SKM-1 treated with dmso at 0.1 percent for 144 hours (cell line): ENCODE data around the gene GIGYF1.

ENCODE experiments used
- DNase-seq: peaks from one replicate; lab custom pipeline; 2025; ENCODE audit not compliant: unreplicated experiment; lab: John Stamatoyannopoulos, UW

GIGYF1 gene

DNA sequence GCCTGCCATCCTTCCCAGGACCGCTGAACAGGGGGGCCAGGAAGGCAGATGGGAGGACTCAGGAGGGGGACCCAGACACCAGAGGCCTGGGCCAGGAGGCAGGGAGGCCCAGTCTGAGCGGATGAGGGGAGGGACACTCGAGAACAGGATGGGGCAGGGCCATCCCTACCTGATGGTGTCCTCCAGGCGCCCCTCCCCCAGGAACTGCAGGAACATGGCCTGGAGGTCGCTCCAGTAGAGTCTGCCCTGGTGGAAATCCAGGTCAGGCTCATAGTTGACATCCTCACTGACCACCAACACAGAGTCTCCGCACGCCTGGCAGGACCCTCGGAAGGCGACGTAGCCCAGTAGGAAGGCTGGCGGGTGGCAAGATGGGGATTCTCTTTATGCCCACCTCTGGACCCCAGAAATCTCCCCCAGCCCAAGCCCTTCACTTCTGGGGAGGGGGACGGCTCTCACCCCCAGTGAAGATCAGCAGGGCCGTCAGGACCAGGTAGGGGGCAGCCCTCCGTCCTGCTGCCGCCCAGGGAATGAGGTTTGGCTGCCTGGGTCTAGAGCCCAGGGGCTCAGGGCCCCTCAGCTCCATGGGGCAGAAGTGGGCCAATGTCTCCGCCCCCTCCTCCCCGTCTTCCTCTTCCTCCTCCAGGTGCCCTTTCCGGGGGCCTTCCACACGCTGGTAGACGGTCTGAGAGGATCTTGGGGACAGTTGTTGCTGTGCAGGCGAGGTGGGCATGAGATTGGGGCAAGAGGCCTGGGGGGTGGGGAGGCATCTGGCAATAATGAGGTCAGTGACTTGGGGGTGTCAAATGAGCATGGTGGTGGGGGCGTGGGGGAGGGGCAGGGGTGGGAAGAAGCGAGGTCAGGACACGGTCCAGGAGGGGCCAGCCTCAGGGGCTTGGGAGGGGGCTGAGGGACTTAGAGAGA, 53.3 kb downstream of the GIGYF1 start:
- no peak for DNase-seq

GRCh38 chr7:100639995-100640516, 54.0 kb downstream of the GIGYF1 start:
- no peak for DNase-seq

DNA sequence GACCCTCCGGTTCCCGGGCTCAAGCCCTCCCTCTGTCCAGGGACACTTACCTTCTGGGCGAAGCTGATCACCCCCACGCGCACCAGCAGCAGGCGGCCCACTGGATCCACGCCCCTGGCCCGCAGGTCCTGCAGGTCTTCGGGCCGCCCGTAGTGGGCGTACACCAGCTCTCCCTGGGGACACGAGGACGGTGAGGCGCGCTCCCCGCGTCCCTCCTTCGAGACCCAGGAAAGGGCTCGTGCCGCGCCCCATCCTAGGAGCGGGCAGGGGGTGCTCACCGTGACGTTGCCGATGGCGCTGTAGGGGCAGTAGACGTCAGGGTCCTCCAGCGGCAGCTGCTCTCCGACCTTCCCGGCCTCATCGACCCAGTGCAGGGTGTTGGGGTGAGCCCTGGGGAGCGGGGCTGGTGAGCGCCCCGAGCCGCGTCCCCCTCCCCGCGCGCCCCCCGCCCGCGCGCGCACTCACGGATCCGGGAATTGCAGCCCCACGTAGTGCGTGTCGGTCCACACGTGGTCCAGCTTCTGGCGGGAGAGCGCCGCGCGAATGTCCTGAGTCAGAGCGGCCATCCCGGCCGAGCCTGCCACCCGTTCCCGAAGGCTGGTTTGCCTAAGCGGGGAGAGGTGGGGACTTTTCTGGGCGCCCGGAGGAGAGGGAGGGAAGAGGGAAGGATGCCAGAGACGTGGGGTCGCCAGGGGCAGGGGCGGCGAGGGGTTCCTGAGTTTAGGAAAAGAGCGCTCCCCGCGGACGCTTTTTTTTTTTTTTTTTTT, 60.9 kb downstream of the GIGYF1 start:
- peak; percentile 40 for DNase-seq

DNA sequence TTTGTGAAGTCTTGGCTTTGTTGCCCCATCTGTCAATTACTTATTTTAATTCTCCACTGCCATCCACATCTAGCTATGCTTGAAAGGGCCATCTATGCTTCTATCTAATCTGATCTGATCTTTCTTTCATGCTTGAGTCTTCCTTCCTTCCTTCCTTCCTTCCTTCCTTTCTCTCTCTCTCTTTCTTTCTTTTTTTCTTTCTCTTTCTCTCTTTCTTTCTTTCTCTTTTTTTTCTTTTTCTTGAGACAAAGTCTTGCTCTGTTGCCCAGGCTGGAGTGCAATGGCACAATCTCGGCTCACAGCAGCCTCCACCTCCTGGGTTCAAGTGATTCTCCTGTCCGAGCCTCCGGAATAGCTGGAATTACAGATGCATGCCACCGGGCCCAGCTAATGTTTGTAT, 64.0 kb downstream of the GIGYF1 start:
- DNase-seq, result no peak
